ENCODE measurements around the gene PCK2.

GRCh38 chr14:24135584-24135833 is 41.4 kb downstream of the PCK2 start:
- TF ChIP-seq, protein P1, sequence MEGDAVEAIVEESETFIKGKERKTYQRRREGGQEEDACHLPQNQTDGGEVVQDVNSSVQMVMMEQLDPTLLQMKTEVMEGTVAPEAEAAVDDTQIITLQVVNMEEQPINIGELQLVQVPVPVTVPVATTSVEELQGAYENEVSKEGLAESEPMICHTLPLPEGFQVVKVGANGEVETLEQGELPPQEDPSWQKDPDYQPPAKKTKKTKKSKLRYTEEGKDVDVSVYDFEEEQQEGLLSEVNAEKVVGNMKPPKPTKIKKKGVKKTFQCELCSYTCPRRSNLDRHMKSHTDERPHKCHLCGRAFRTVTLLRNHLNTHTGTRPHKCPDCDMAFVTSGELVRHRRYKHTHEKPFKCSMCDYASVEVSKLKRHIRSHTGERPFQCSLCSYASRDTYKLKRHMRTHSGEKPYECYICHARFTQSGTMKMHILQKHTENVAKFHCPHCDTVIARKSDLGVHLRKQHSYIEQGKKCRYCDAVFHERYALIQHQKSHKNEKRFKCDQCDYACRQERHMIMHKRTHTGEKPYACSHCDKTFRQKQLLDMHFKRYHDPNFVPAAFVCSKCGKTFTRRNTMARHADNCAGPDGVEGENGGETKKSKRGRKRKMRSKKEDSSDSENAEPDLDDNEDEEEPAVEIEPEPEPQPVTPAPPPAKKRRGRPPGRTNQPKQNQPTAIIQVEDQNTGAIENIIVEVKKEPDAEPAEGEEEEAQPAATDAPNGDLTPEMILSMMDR (IDR thresholded peaks at IDR 0.05): no peak
- TF ChIP-seq POLR2A (IDR thresholded peaks at IDR 0.05): no peak

Data from testis (tissue), 2 donors.